Keratinocyte (primary cell): ENCODE measurements around the gene NTRK1.

Source experiments
- CTCF ChIP-seq, 3 experiments: IDR thresholded peaks in 1 of 3; conservative IDR thresholded peaks in 1 of 3; optimal IDR thresholded peaks in 1 of 3; 2 replicates in 2 of 3; 3 replicates in 1 of 3; pipeline versions ENCODE3 to v1.5.1; 2011; ENCODE audit warnings: low read length in 3 of 3, mild to moderate bottlenecking in 3 of 3, moderate library complexity in 2 of 3, control low read depth in 1 of 3, inconsistent platforms in 1 of 3; ENCODE audit not compliant: insufficient read depth in 2 of 3; ENCODE audit errors: extremely low read depth in 1 of 3
- EZH2 ChIP-seq: IDR thresholded peaks from one replicate; pipeline ENCODE4 v1.6.1; 2012; ENCODE audit warnings: inconsistent platforms, mild to moderate bottlenecking, low read length, moderate library complexity

GRCh38 chr1:156924478-156925153, 64.0 kb downstream of the NTRK1 start:
- peak in 1 of 3 experiments; percentile 10 for TF ChIP-seq CTCF (optimal IDR thresholded peaks at IDR 0.05 in 1 of 3, IDR thresholded peaks at IDR 0.05 in 1 of 3, conservative IDR thresholded peaks at IDR 0.05 in 1 of 3; ENCODE audit: extremely low read depth in 1 of 3, insufficient read depth in 2 of 3, low read length in 3 of 3)
- no peak for TF ChIP-seq EZH2
